IMR-90 (cell line): ENCODE data around the gene TRDN. TPM values are rescaled to one million over a fixed set of nuclear protein-coding genes. Genes with fewer than 3 reads are reported as not detected.

Experiments
- ATAC-seq: fragments of 200-7000 bp; cut with Tn5 transposase; 2 replicates; pipeline ENCODE4 v1.9.1; 2020; ENCODE audit warnings: low read depth, mild to moderate bottlenecking, moderate library complexity
- BruUV-seq: library from RNA; stranded (reverse); fragments of 400-500 nt; replicated peaks from 2 replicates; lab custom pipeline; 2021; lab: Mats Ljungman, UMichigan
- CTCF ChIA-PET: fragments of 300-600 bp; formaldehyde crosslinking; extraction: SDS; loops from one replicate; lab custom pipeline; 2021; ENCODE audit warnings: antibody characterized with exemption; lab: Yijun Ruan, JAX
- POLR2A ChIA-PET: fragments of 300-600 bp; sonication (Branson Sonifier 250); formaldehyde crosslinking; loops from one replicate; lab custom pipeline; 2022; ENCODE audit warnings: antibody characterized with exemption; ENCODE audit not compliant: unreplicated experiment; lab: Charles Lee
- DNase-seq: peaks from one replicate; pipeline ENCODE4 v3.0.0; 2013
- H2AFZ ChIP-seq: replicated peaks from 2 replicates; pipeline ENCODE3; 2013; ENCODE audit warnings: low read length, mild to moderate bottlenecking; ENCODE audit not compliant: poor library complexity
- H2AK5ac ChIP-seq: 2 replicates; pipeline ENCODE4 v1.6.1; 2013; ENCODE audit warnings: low read depth, low read length, inconsistent platforms
- H2AK9ac ChIP-seq: replicated peaks from 2 replicates; pipeline ENCODE3; 2013; ENCODE audit warnings: mild to moderate bottlenecking, low read depth, low read length, moderate library complexity; ENCODE audit not compliant: poor library complexity
- H2BK120ac ChIP-seq: 2 replicates; pipeline ENCODE4 v1.6.1; 2013; ENCODE audit warnings: low read depth, low read length, inconsistent platforms
- H2BK15ac ChIP-seq: 3 replicates; pipeline ENCODE4 v1.6.1; 2013; ENCODE audit warnings: low read depth, low read length, inconsistent platforms
- H2BK20ac ChIP-seq: 2 replicates; pipeline ENCODE4 v1.6.1; 2013; ENCODE audit warnings: low read depth, mild to moderate bottlenecking, inconsistent platforms, low read length, moderate library complexity
- H2BK5ac ChIP-seq: 2 replicates; pipeline ENCODE4 v1.6.1; 2013; ENCODE audit warnings: mild to moderate bottlenecking, low read depth, low read length, inconsistent platforms; ENCODE audit not compliant: poor library complexity, severe bottlenecking
- H3K14ac ChIP-seq: replicated peaks from 2 replicates; pipeline ENCODE4 v1.6.1; 2013; ENCODE audit warnings: low read depth, low read length, inconsistent platforms
- H3K18ac ChIP-seq: 2 replicates; pipeline ENCODE4 v1.6.1; 2013; ENCODE audit warnings: low read depth, low read length, control low read depth
- H3K23ac ChIP-seq: 2 replicates; pipeline ENCODE4 v1.6.1; 2013; ENCODE audit warnings: low read depth, low read length, inconsistent platforms
- H3K27ac ChIP-seq: 2 replicates; pipeline ENCODE4 v1.5.1; 2013; ENCODE audit warnings: mild to moderate bottlenecking, control low read depth, low read length; ENCODE audit not compliant: insufficient read depth
- H3K27me3 ChIP-seq: 2 replicates; pipeline ENCODE4 v1.6.1; 2013; ENCODE audit warnings: low read length; ENCODE audit not compliant: control insufficient read depth, insufficient read depth
- H3K36me3 ChIP-seq: 2 replicates; pipeline ENCODE4 v1.6.1; 2013; ENCODE audit warnings: low read length, mixed read lengths; ENCODE audit not compliant: control insufficient read depth, insufficient read depth
- H3K4ac ChIP-seq: 2 replicates; pipeline ENCODE4 v1.6.1; 2013; ENCODE audit warnings: low read depth, low read length, inconsistent platforms
- H3K4me1 ChIP-seq: 2 replicates; pipeline ENCODE4 v1.6.1; 2013; ENCODE audit warnings: low read length, mixed read lengths; ENCODE audit not compliant: control insufficient read depth, insufficient read depth
- H3K4me2 ChIP-seq: 2 replicates; pipeline ENCODE4 v1.6.1; 2013; ENCODE audit warnings: low read depth, mild to moderate bottlenecking, control low read depth, low read length, moderate library complexity
- H3K4me3 ChIP-seq: 2 replicates; pipeline ENCODE4 v1.5.1; 2013; ENCODE audit warnings: low read depth, mild to moderate bottlenecking, control low read depth, low read length, moderate library complexity; ENCODE audit not compliant: insufficient read depth
- H3K56ac ChIP-seq: 2 replicates; pipeline ENCODE4 v1.6.1; 2013; ENCODE audit warnings: low read length, inconsistent platforms; ENCODE audit not compliant: insufficient read depth; ENCODE audit errors: extremely low read depth
- H3K79me1 ChIP-seq, 2 experiments: 2 replicates each; pipeline ENCODE4 v1.6.1; 2013; ENCODE audit warnings: low read length in 2 of 2, inconsistent platforms in 1 of 2, low read depth in 1 of 2
- H3K9ac ChIP-seq: 2 replicates; pipeline ENCODE4 v1.6.1; 2013; ENCODE audit warnings: low read depth, low read length, control low read depth
- H3K9me1 ChIP-seq: 2 replicates; pipeline ENCODE4 v1.6.1; 2013; ENCODE audit warnings: low read length, inconsistent platforms; ENCODE audit not compliant: insufficient read depth
- H3K9me3 ChIP-seq: 2 replicates; pipeline ENCODE4 v1.6.1; 2013; ENCODE audit warnings: low read length; ENCODE audit not compliant: control insufficient read depth, insufficient read depth
- H4K20me1 ChIP-seq: 2 replicates; pipeline ENCODE4 v1.6.1; 2013; ENCODE audit warnings: low read length, inconsistent platforms; ENCODE audit not compliant: insufficient read depth
- H4K5ac ChIP-seq: 2 replicates; pipeline ENCODE4 v1.6.1; 2013; ENCODE audit warnings: mild to moderate bottlenecking, low read depth, low read length, control low read depth
- H4K8ac ChIP-seq, 2 experiments: 2 replicates each; pipeline ENCODE4 v1.6.1; 2013; ENCODE audit warnings: low read depth in 2 of 2, low read length in 2 of 2, control low read depth in 1 of 2, inconsistent platforms in 1 of 2
- H4K91ac ChIP-seq: 2 replicates; pipeline ENCODE4 v1.6.1; 2013; ENCODE audit warnings: low read depth, low read length, inconsistent platforms; ENCODE audit not compliant: insufficient read depth
- BHLHE40 ChIP-seq: fragments of 150-350 bp; IDR thresholded peaks from 2 replicates; pipeline ENCODE4 v1.6.1; 2016; ENCODE audit warnings: mild to moderate bottlenecking, low read depth, low read length
- CEBPB ChIP-seq: IDR thresholded peaks from 2 replicates; pipeline ENCODE4 v1.6.1; 2012; ENCODE audit warnings: low read depth, low read length, improper control_type of control experiment
- CHD1 ChIP-seq: IDR thresholded peaks from 2 replicates; pipeline ENCODE4 v1.6.1; 2012; ENCODE audit warnings: low read depth, low read length, improper control_type of control experiment
- FOS ChIP-seq: fragments of 150-350 bp; IDR thresholded peaks from 2 replicates; pipeline ENCODE4 v1.6.1; 2016; ENCODE audit warnings: low read depth, low read length
- MAFK ChIP-seq: IDR thresholded peaks from 2 replicates; pipeline ENCODE4 v1.6.1; 2012; ENCODE audit warnings: low read depth, low read length, improper control_type of control experiment
- MAZ ChIP-seq: IDR thresholded peaks from 2 replicates; pipeline ENCODE4 v1.6.1; 2012; ENCODE audit warnings: low read depth, mild to moderate bottlenecking, low read length, improper control_type of control experiment, moderate library complexity, borderline replicate concordance
- MXI1 ChIP-seq: IDR thresholded peaks from 2 replicates; pipeline ENCODE4 v1.6.1; 2012; ENCODE audit warnings: low read depth, mild to moderate bottlenecking, low read length, moderate library complexity, borderline replicate concordance
- NFE2L2 ChIP-seq: fragments of 150-350 bp; IDR thresholded peaks from 2 replicates; pipeline ENCODE4 v1.6.1; 2016; ENCODE audit warnings: low read depth, mild to moderate bottlenecking, low read length
- POLR2A ChIP-seq: IDR thresholded peaks from 2 replicates; pipeline ENCODE4 v1.6.1; 2012; ENCODE audit warnings: mild to moderate bottlenecking, low read depth, low read length
- RAD21 ChIP-seq: IDR thresholded peaks from 2 replicates; pipeline ENCODE4 v1.6.1; 2012; ENCODE audit warnings: low read length, improper control_type of control experiment
- RCOR1 ChIP-seq: IDR thresholded peaks from 2 replicates; pipeline ENCODE4 v1.6.1; 2012; ENCODE audit warnings: mild to moderate bottlenecking, low read length, improper control_type of control experiment; ENCODE audit not compliant: insufficient replicate concordance
- RFX5 ChIP-seq: IDR thresholded peaks from 2 replicates; pipeline ENCODE4 v1.8.0; 2012; ENCODE audit warnings: low read depth, mild to moderate bottlenecking, low read length, moderate library complexity
- SMC3 ChIP-seq: fragments of 150-350 bp; IDR thresholded peaks from 2 replicates; pipeline ENCODE4 v1.6.1; 2016; ENCODE audit warnings: low read depth, mild to moderate bottlenecking, antibody characterized with exemption, low read length, moderate library complexity
- WGBS, 2 experiments: methylation state at CpG; one replicate each; pipeline versions ENCODE4 v1.1.5 to v1.1.7; 2013; ENCODE audit warnings: missing lambda C conversion rate in 2 of 2; ENCODE audit not compliant: insufficient read length in 1 of 2; ENCODE audit errors: extremely low coverage in 2 of 2; 5-methylcytosine and 5-hydroxymethylcytosine counted together
- dilution Hi-C: fragments of 300-500 bp; cut with HindIII; formaldehyde crosslinking; loops from one replicate; pipeline ENCODE4 v1.14.3; 2018; ENCODE audit warnings: low sequenced_read_pairs; ENCODE audit not compliant: unreplicated experiment
- in situ Hi-C: fragments of 300-500 bp; cut with MboI; formaldehyde crosslinking; loops from 3 replicates; pipeline ENCODE4 v1.14.3; 2019; ENCODE audit warnings: low sequenced_read_pairs, inconsistent platforms, mixed read lengths
- intact Hi-C: fragments of 100-400 bp; cut with micrococcal nuclease; formaldehyde crosslinking; loops from 2 replicates; pipeline ENCODE4 v1.10.0; 2022
- polyA plus RNA-seq, 3 experiments: library from polyadenylated mRNA; depleted of rRNA; stranded (reverse); fragments of >200 nt; gene quantifications; 2 replicates each; pipeline ENCODE4 v1.2.3, GENCODE V29; 2012; ENCODE audit warnings: low replicate concordance in 1 of 3
- total RNA-seq: library from RNA; depleted of rRNA; stranded (reverse); fragments of >200 nt; gene quantifications from 2 replicates; pipeline ENCODE4 v1.2.3, GENCODE V29; 2012
- TF ChIP-seq, protein P1 (sequence below): fragments of 150-350 bp; IDR thresholded peaks from 2 replicates; pipeline ENCODE4 v1.6.1; 2016; ENCODE audit warnings: low read depth, mild to moderate bottlenecking, low read length, moderate library complexity, borderline replicate concordance
- TF ChIP-seq, protein P2 (sequence below): conservative IDR thresholded peaks from 2 replicates; pipeline ENCODE4 v1.5.1; 2012; ENCODE audit warnings: mild to moderate bottlenecking, low read depth, low read length, improper control_type of control experiment
- TF ChIP-seq, protein P3 (sequence below): fragments of 150-350 bp; IDR thresholded peaks from 2 replicates; pipeline ENCODE4 v1.6.1; 2017; ENCODE audit warnings: mild to moderate bottlenecking, antibody characterized with exemption, low read length, low read depth

The TRDN gene
- total and polyA plus RNA-seq, 2 of the 4 experiments (the other 2 are of a cell fraction) = not detected

DNA sequence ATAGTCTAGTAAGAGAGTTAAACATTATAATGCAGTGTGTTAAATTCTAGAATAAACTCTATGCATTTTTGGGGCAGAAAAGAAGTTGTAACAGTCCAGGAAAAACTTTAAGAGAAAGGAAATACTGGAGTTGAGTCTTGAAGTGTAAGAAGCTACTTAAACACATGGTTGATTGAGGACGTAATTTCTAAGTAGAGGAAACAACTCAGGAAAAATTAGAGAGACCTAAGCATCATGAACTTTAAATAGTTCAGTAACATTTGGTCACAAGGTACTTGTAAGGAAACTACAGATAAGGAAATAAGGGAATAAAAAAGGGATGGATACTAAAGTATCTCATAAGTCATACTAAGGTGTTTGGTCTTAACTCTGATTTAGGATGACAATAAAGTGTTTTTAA is 4.7 kb upstream of the TRDN start:
- no peak for DNase-seq
- intact Hi-C loops = no loop called here
- no CpG with 5 or more reads among the region's 1 CpG for WGBS, 2 experiments

More for the DNA sequence above, 4.7 kb upstream of the TRDN start:
- no peaks in the 10 kb centered on the region for H3K4me1 ChIP-seq
- H3K56ac ChIP-seq = no peak overlapping the region
- no peak overlapping the region for H2BK120ac ChIP-seq
- ChIA-PET CTCF (no interaction called here), POLR2A (no interaction called here)
- no TSS peak for BruUV-seq
- ATAC-seq = no peak
- H3K36me3 ChIP-seq = no peaks in the 10 kb centered on the region
- TF ChIP-seq CEBPB (no peak), MAZ (no peak), SMC3 (no peak), RAD21 (no peak), POLR2A (no peak), RCOR1 (no peak), NFE2L2 (no peak), MXI1 (no peak), RFX5 (no peak), CHD1 (no peak), MAFK (no peak), BHLHE40 (no peak), FOS (no peak)
- TF ChIP-seq, protein P1, sequence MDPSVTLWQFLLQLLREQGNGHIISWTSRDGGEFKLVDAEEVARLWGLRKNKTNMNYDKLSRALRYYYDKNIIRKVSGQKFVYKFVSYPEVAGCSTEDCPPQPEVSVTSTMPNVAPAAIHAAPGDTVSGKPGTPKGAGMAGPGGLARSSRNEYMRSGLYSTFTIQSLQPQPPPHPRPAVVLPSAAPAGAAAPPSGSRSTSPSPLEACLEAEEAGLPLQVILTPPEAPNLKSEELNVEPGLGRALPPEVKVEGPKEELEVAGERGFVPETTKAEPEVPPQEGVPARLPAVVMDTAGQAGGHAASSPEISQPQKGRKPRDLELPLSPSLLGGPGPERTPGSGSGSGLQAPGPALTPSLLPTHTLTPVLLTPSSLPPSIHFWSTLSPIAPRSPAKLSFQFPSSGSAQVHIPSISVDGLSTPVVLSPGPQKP = no peak
- TF ChIP-seq, protein P2, sequence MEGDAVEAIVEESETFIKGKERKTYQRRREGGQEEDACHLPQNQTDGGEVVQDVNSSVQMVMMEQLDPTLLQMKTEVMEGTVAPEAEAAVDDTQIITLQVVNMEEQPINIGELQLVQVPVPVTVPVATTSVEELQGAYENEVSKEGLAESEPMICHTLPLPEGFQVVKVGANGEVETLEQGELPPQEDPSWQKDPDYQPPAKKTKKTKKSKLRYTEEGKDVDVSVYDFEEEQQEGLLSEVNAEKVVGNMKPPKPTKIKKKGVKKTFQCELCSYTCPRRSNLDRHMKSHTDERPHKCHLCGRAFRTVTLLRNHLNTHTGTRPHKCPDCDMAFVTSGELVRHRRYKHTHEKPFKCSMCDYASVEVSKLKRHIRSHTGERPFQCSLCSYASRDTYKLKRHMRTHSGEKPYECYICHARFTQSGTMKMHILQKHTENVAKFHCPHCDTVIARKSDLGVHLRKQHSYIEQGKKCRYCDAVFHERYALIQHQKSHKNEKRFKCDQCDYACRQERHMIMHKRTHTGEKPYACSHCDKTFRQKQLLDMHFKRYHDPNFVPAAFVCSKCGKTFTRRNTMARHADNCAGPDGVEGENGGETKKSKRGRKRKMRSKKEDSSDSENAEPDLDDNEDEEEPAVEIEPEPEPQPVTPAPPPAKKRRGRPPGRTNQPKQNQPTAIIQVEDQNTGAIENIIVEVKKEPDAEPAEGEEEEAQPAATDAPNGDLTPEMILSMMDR = no peak
- TF ChIP-seq, protein P3, sequence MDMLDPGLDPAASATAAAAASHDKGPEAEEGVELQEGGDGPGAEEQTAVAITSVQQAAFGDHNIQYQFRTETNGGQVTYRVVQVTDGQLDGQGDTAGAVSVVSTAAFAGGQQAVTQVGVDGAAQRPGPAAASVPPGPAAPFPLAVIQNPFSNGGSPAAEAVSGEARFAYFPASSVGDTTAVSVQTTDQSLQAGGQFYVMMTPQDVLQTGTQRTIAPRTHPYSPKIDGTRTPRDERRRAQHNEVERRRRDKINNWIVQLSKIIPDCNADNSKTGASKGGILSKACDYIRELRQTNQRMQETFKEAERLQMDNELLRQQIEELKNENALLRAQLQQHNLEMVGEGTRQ = no peak
- no peaks in the 10 kb centered on the region for H3K9me1 ChIP-seq
- no peak overlapping the region for H2BK5ac ChIP-seq
- no peak overlapping the region for H3K27ac ChIP-seq
- H4K5ac ChIP-seq = no peak overlapping the region
- H3K4ac ChIP-seq = no peak overlapping the region
- no peak overlapping the region for H4K91ac ChIP-seq
- no peak overlapping the region for H3K23ac ChIP-seq
- H3K9me3 ChIP-seq = peaks cover 4% of the 10 kb centered on the region
- in situ Hi-C loops = no loop called here
- H3K14ac ChIP-seq = no peak overlapping the region
- dilution Hi-C loops = no loop called here
- no peak overlapping the region for H2AK9ac ChIP-seq
- H4K8ac ChIP-seq = no peak overlapping the region
- H2BK20ac ChIP-seq = no peak overlapping the region
- no peaks in the 10 kb centered on the region for H3K79me1 ChIP-seq
- no peak overlapping the region for H3K4me2 ChIP-seq
- no peak overlapping the region for H2AFZ ChIP-seq
- H2AK5ac ChIP-seq = no peak overlapping the region
- no peaks in the 10 kb centered on the region for H4K20me1 ChIP-seq
- no peaks in the 10 kb centered on the region for H3K27me3 ChIP-seq
- no peak overlapping the region for H3K18ac ChIP-seq
- H3K4me3 ChIP-seq = no peak overlapping the region
- no peak overlapping the region for H2BK15ac ChIP-seq
- no peak overlapping the region for H3K9ac ChIP-seq
